K562 (cell line): ENCODE results near the gene EGR1. TPM values are rescaled to one million over a fixed set of nuclear protein-coding genes. Genes with fewer than 3 reads are reported as not detected.
A peak's percentile ranks its signal among the peaks of the same experiment; 100 is the strongest.

Experiments
- ARID1B ChIP-seq: fragments of 450-650 bp; IDR thresholded peaks from 2 replicates; pipeline ENCODE4 v1.6.1; 2016; ENCODE audit warnings: antibody characterized with exemption, mild to moderate bottlenecking, inconsistent platforms
- ESRRB ChIP-seq: fragments of 250-450 bp; sonication (Bioruptor Pico); IDR thresholded peaks from 2 replicates; pipeline ENCODE4 v1.5.0; 2020; ENCODE audit warnings: mild to moderate bottlenecking, moderate library complexity, borderline replicate concordance
- MAFF ChIP-seq: IDR thresholded peaks from 2 replicates; pipeline ENCODE4 v1.6.1; 2012; ENCODE audit warnings: low read length, improper control_type of control experiment
- MYBL2 ChIP-seq, 2 experiments: fragments of 450-650 bp in 1 of 2; sonication (generic) in 1 of 2; formaldehyde crosslinking in 1 of 2; IDR thresholded peaks; 2 replicates each; pipeline versions ENCODE4 v1.6.1 to v1.8.1; 2017 to 2022; ENCODE audit warnings: borderline replicate concordance in 1 of 2, inconsistent platforms in 1 of 2, low read depth in 1 of 2, mild to moderate bottlenecking in 1 of 2, missing genetic modification reagents in 1 of 2, moderate library complexity in 1 of 2
- RBM17 ChIP-seq: fragments of 200-400 bp; formaldehyde crosslinking; IDR thresholded peaks from 2 replicates; pipeline ENCODE4 v1.6.1; 2017; ENCODE audit warnings: low read depth, mild to moderate bottlenecking, low read length, borderline replicate concordance
- SRSF9 ChIP-seq: fragments of 200-400 bp; formaldehyde crosslinking; IDR thresholded peaks from 2 replicates; pipeline ENCODE4 v1.6.1; 2017; ENCODE audit warnings: low read depth, low read length, borderline replicate concordance
- ZBTB5 ChIP-seq: fragments of 450-650 bp; IDR thresholded peaks from 2 replicates; pipeline ENCODE4 v1.6.1; 2017; ENCODE audit warnings: antibody characterized with exemption
- ZFP30 ChIP-seq: fragments of 250-450 bp; sonication (Bioruptor Pico); IDR thresholded peaks from 2 replicates; pipeline ENCODE4 v1.8.0; 2022; ENCODE audit warnings: moderate library complexity, mild to moderate bottlenecking, inconsistent platforms, borderline replicate concordance
- ZMIZ1 ChIP-seq, 2 experiments: fragments of 150-350 bp in 1 of 2; IDR thresholded peaks; 2 replicates each; pipeline ENCODE4 v1.6.1; 2012 to 2016; ENCODE audit warnings: low read depth in 2 of 2, low read length in 2 of 2, mild to moderate bottlenecking in 1 of 2, moderate library complexity in 1 of 2
- ZNF140 ChIP-seq: fragments of 250-450 bp; sonication (Bioruptor Pico); IDR thresholded peaks from 2 replicates; pipeline ENCODE4 v1.8.0; 2021; ENCODE audit warnings: moderate library complexity, mild to moderate bottlenecking, inconsistent platforms
- ZNF232 ChIP-seq: sonication (generic); formaldehyde crosslinking; IDR thresholded peaks from 2 replicates; pipeline ENCODE4 v1.8.0; 2022; ENCODE audit warnings: mild to moderate bottlenecking, missing genetic modification reagents
- ZNF668 ChIP-seq: fragments of 250-450 bp; sonication (Bioruptor Pico); IDR thresholded peaks from 2 replicates; pipeline ENCODE4 v1.8.0; 2022; ENCODE audit warnings: mild to moderate bottlenecking, inconsistent platforms
- polyA plus RNA-seq, 8 experiments: library from polyadenylated mRNA; depleted of rRNA in 4 of 8; stranded (reverse) in 5 of 8; unstranded in 3 of 8; fragments of >200 nt; fragmentation: Nextera tagmentation in 2 of 8; fragmentation: Illumina TruSeq in 1 of 8; extraction: Ambion mirVana in 2 of 8; extraction: Trizol in 1 of 8; gene quantifications; 2 replicates each; pipeline versions ENCODE4 v1.2.1 to v1.2.3, GENCODE V29; 2011 to 2014; ENCODE audit warnings: inconsistent platforms in 1 of 8, missing spikeins in 1 of 8
- total RNA-seq, 7 experiments: library from RNA; depleted of rRNA in 6 of 7; stranded (reverse); fragments of >200 nt in 6 of 7; fragmentation: Illumina TruSeq in 2 of 7; extraction: Trizol in 2 of 7; gene quantifications; 2 replicates each; pipeline versions ENCODE4 v1.2.1 to v1.2.3, GENCODE V29; 2011 to 2021; ENCODE audit warnings: low replicate concordance in 1 of 7
- TF ChIP-seq, protein P1 (sequence below): IDR thresholded peaks from 2 replicates; pipeline ENCODE4 v1.6.1; 2014; ENCODE audit warnings: antibody characterized with exemption
- TF ChIP-seq, protein P2 (sequence below): fragments of 250-450 bp; sonication (Bioruptor Pico); IDR thresholded peaks from 2 replicates; pipeline ENCODE4 v1.5.1; 2021; ENCODE audit warnings: mild to moderate bottlenecking
- TF ChIP-seq, protein P3 (sequence below): fragments of 450-650 bp; conservative IDR thresholded peaks from 2 replicates; pipeline ENCODE4 v1.6.1; 2016; ENCODE audit warnings: missing genetic modification characterization, low read depth, mild to moderate bottlenecking, control low read depth, missing compliant biosample characterization

Gene EGR1
- total and polyA plus RNA-seq, 9 of the 15 experiments (the other 6 are each of a cell fraction or from before 2014, with no cell fraction given), result 1.3 to 132 (median 21.5) TPM

- TF ChIP-seq ZMIZ1 (IDR thresholded peaks at IDR 0.05; ENCODE audit: low read depth in 2 of 2, low read length in 2 of 2), result no peak
- TF ChIP-seq ZNF140 (CRISPR knock-in tag), result no peak
- TF ChIP-seq, protein P1, sequence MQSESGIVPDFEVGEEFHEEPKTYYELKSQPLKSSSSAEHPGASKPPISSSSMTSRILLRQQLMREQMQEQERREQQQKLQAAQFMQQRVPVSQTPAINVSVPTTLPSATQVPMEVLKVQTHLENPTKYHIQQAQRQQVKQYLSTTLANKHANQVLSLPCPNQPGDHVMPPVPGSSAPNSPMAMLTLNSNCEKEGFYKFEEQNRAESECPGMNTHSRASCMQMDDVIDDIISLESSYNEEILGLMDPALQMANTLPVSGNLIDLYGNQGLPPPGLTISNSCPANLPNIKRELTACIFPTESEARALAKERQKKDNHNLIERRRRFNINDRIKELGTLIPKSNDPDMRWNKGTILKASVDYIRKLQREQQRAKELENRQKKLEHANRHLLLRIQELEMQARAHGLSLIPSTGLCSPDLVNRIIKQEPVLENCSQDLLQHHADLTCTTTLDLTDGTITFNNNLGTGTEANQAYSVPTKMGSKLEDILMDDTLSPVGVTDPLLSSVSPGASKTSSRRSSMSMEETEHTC, result no peak
- 0 out of 2 replicates have a peak, but pooled peaks have one; percentile 43 for TF ChIP-seq ZNF668
- no peak for TF ChIP-seq SRSF9
- no peak; the same call in 1 of the 2 replicates for TF ChIP-seq ARID1B
- no peak for TF ChIP-seq MYBL2 (IDR thresholded peaks at IDR 0.05; ENCODE audit: low read depth)
- TF ChIP-seq MYBL2 (CRISPR knock-in tag; IDR thresholded peaks at IDR 0.05; ENCODE audit: borderline replicate concordance), result no peak
- no peak for TF ChIP-seq MAFF
- no peak for TF ChIP-seq RBM17
- TF ChIP-seq, protein P2, sequence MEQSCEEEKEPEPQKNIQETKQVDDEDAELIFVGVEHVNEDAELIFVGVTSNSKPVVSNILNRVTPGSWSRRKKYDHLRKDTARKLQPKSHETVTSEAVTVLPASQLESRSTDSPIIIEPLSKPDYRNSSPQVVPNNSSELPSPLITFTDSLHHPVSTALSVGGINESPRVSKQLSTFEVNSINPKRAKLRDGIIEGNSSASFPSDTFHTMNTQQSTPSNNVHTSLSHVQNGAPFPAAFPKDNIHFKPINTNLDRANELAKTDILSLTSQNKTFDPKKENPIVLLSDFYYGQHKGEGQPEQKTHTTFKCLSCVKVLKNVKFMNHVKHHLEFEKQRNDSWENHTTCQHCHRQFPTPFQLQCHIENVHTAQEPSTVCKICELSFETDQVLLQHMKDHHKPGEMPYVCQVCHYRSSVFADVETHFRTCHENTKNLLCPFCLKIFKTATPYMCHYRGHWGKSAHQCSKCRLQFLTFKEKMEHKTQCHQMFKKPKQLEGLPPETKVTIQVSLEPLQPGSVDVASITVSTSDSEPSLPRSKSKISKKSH (CRISPR knock-in tag), result no peak
- no peak for TF ChIP-seq ZFP30 (CRISPR knock-in tag)
- no peak for TF ChIP-seq ZBTB5
- TF ChIP-seq ESRRB (CRISPR knock-in tag), result no peak
- TF ChIP-seq, protein P3, sequence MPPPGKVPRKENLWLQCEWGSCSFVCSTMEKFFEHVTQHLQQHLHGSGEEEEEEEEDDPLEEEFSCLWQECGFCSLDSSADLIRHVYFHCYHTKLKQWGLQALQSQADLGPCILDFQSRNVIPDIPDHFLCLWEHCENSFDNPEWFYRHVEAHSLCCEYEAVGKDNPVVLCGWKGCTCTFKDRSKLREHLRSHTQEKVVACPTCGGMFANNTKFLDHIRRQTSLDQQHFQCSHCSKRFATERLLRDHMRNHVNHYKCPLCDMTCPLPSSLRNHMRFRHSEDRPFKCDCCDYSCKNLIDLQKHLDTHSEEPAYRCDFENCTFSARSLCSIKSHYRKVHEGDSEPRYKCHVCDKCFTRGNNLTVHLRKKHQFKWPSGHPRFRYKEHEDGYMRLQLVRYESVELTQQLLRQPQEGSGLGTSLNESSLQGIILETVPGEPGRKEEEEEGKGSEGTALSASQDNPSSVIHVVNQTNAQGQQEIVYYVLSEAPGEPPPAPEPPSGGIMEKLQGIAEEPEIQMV (tag), result no peak
- no peak for TF ChIP-seq ZNF232 (CRISPR knock-in tag)
Observed at GRCh38 chr5:138464388-138465260, 655 bp upstream of the EGR1 start (continued).
